H1 (cell line): ENCODE measurements around the gene ADCK1. TPM values are rescaled to one million over a fixed set of nuclear protein-coding genes. Genes with fewer than 3 reads are reported as not detected.

Source experiments
- CTCF ChIA-PET: fragments of 300-600 bp; sonication (Branson Sonifier 250); formaldehyde crosslinking; loops from one replicate; lab custom pipeline; 2021; ENCODE audit not compliant: partially characterized antibody; lab: Charles Lee
- POLR2A ChIA-PET: fragments of 300-600 bp; sonication (Branson Sonifier 250); formaldehyde crosslinking; loops from one replicate; lab custom pipeline; 2021; ENCODE audit warnings: inconsistent platforms; ENCODE audit not compliant: partially characterized antibody; lab: Charles Lee
- DNase-seq, 2 experiments: peaks; one replicate each; pipeline versions ENCODE4 v3.0.0 to v3.0.0-alpha.2; 2010 to 2022; ENCODE audit warnings: low spot score in 2 of 2, low read depth in 1 of 2, mixed read lengths in 1 of 2
- FAIRE-seq: peaks from 2 replicates; lab custom pipeline; 2011; peaks lifted over from hg19 to GRCh38; lab: Jason Lieb, UNC
- H2AFZ ChIP-seq: 2 replicates; pipeline ENCODE4 v1.8.1; 2012; ENCODE audit warnings: low read length, inconsistent platforms
- H2AK5ac ChIP-seq: 2 replicates; pipeline ENCODE4 v1.6.1; 2013; ENCODE audit warnings: low read depth, low read length
- H2BK120ac ChIP-seq: replicated peaks from 2 replicates; pipeline ENCODE3; 2013; ENCODE audit warnings: low read depth, low read length, inconsistent platforms
- H2BK12ac ChIP-seq: 2 replicates; pipeline ENCODE4 v1.6.1; 2013; ENCODE audit warnings: low read depth, low read length
- H2BK15ac ChIP-seq: 2 replicates; pipeline ENCODE4 v1.6.1; 2013; ENCODE audit warnings: low read length
- H2BK20ac ChIP-seq: 2 replicates; pipeline ENCODE4 v1.6.1; 2013; ENCODE audit warnings: low read length
- H2BK5ac ChIP-seq: 2 replicates; pipeline ENCODE4 v1.6.1; 2013; ENCODE audit warnings: low read depth, low read length
- H3K14ac ChIP-seq: 2 replicates; pipeline ENCODE4 v1.6.1; 2013; ENCODE audit warnings: inconsistent platforms; ENCODE audit not compliant: insufficient read length
- H3K18ac ChIP-seq: 2 replicates; pipeline ENCODE4 v1.6.1; 2013; ENCODE audit warnings: low read length; ENCODE audit errors: extremely low read depth
- H3K23ac ChIP-seq: 2 replicates; pipeline ENCODE4 v1.6.1; 2013; ENCODE audit warnings: inconsistent platforms; ENCODE audit not compliant: insufficient read length
- H3K23me2 ChIP-seq: 2 replicates; pipeline ENCODE4 v1.6.1; 2013; ENCODE audit warnings: low read depth, low read length
- H3K27ac ChIP-seq: 2 replicates; pipeline ENCODE4 v1.6.1; 2011; ENCODE audit warnings: low read depth, low read length, inconsistent platforms
- H3K27me3 ChIP-seq, 4 experiments: replicated peaks in 1 of 4; 1 replicate in 1 of 4; 2 replicates in 3 of 4; pipeline versions ENCODE4 v1.6.1 to v1.8.1; 2011 to 2013; ENCODE audit warnings: low read length in 3 of 4, mild to moderate bottlenecking in 3 of 4, inconsistent platforms in 2 of 4, mixed read lengths in 2 of 4, moderate library complexity in 1 of 4; ENCODE audit not compliant: control insufficient read depth in 3 of 4, insufficient read depth in 3 of 4; ENCODE audit errors: extremely low read depth in 1 of 4
- H3K36me3 ChIP-seq, 4 experiments: 2 replicates each; pipeline versions ENCODE4 v1.6.1 to v1.8.1; 2011 to 2013; ENCODE audit warnings: mild to moderate bottlenecking in 4 of 4, low read length in 3 of 4, moderate library complexity in 2 of 4, control low read depth in 1 of 4, inconsistent platforms in 1 of 4; ENCODE audit not compliant: insufficient read depth in 4 of 4, control insufficient read depth in 2 of 4
- H3K4ac ChIP-seq: replicated peaks from 2 replicates; pipeline ENCODE3; 2013; ENCODE audit warnings: low read length, low read depth, mixed read lengths, inconsistent platforms; ENCODE audit not compliant: insufficient read length
- H3K4me1 ChIP-seq, 4 experiments: replicated peaks in 1 of 4; 1 replicate in 1 of 4; 2 replicates in 3 of 4; pipeline versions ENCODE4 v1.6.1 to v1.8.1; 2011 to 2013; ENCODE audit warnings: low read length in 3 of 4, inconsistent platforms in 2 of 4, mixed read lengths in 1 of 4; ENCODE audit not compliant: insufficient read depth in 4 of 4, control insufficient read depth in 3 of 4
- H3K4me2 ChIP-seq, 2 experiments: 2 replicates each; pipeline versions ENCODE4 v1.6.1 to v1.8.1; 2011 to 2013; ENCODE audit warnings: low read depth in 2 of 2, low read length in 2 of 2, control low read depth in 1 of 2, inconsistent platforms in 1 of 2, mild to moderate bottlenecking in 1 of 2; ENCODE audit not compliant: insufficient read depth in 1 of 2
- H3K4me3 ChIP-seq, 4 experiments: fragments of 200-600, 300-600 bp in 1 of 4; sonication (generic), shearing (Covaris generic), sonication (Bioruptor Twin) in 1 of 4; 2 replicates each; pipeline versions ENCODE4 v1.5.1 to v1.8.1; 2011 to 2016; ENCODE audit warnings: low read length in 4 of 4, low read depth in 3 of 4, control low read depth in 2 of 4, inconsistent platforms in 2 of 4, mild to moderate bottlenecking in 2 of 4, mixed read lengths in 1 of 4, moderate library complexity in 1 of 4; ENCODE audit not compliant: insufficient read depth in 2 of 4; ENCODE audit errors: extremely low read depth in 1 of 4
- H3K56ac ChIP-seq: replicated peaks from 2 replicates; pipeline ENCODE3; 2013; ENCODE audit warnings: low read depth, mild to moderate bottlenecking, mixed read lengths, low read length, inconsistent platforms; ENCODE audit not compliant: insufficient read length
- H3K79me1 ChIP-seq: 2 replicates; pipeline ENCODE4 v1.6.1; 2013; ENCODE audit warnings: low read depth, low read length, control low read depth
- H3K79me2 ChIP-seq, 2 experiments: 2 replicates each; pipeline versions ENCODE4 v1.6.1 to v1.8.1; 2012 to 2013; ENCODE audit warnings: low read length in 2 of 2, mild to moderate bottlenecking in 2 of 2, inconsistent platforms in 1 of 2; ENCODE audit not compliant: insufficient read depth in 2 of 2, control insufficient read depth in 1 of 2
- H3K9ac ChIP-seq, 4 experiments: replicated peaks in 1 of 4; 1 replicate in 1 of 4; 2 replicates in 3 of 4; pipeline versions ENCODE4 v1.6.1 to v1.8.1; 2011 to 2013; ENCODE audit warnings: low read depth in 3 of 4, low read length in 3 of 4, control low read depth in 2 of 4, mild to moderate bottlenecking in 2 of 4, moderate library complexity in 2 of 4, inconsistent platforms in 1 of 4; ENCODE audit errors: extremely low read depth in 1 of 4
- H3K9me3 ChIP-seq, 2 experiments: 2 replicates each; pipeline versions ENCODE4 v1.6.1 to v1.8.1; 2012 to 2013; ENCODE audit warnings: mild to moderate bottlenecking in 2 of 2, moderate library complexity in 2 of 2, control low read depth in 1 of 2, inconsistent platforms in 1 of 2, low read depth in 1 of 2, low read length in 1 of 2, mixed read lengths in 1 of 2; ENCODE audit not compliant: insufficient read depth in 2 of 2
- H4K20me1 ChIP-seq, 2 experiments: replicated peaks in 1 of 2; 2 replicates each; pipeline versions ENCODE3 to v1.8.1; 2011 to 2013; ENCODE audit warnings: inconsistent platforms in 2 of 2, low read length in 2 of 2, mild to moderate bottlenecking in 1 of 2; ENCODE audit not compliant: insufficient read depth in 2 of 2, control insufficient read depth in 1 of 2
- H4K5ac ChIP-seq: 2 replicates; pipeline ENCODE4 v1.6.1; 2013; ENCODE audit warnings: low read length, low read depth, mixed read lengths, inconsistent platforms; ENCODE audit not compliant: insufficient read length
- H4K8ac ChIP-seq: 2 replicates; pipeline ENCODE4 v1.8.0; 2013; ENCODE audit warnings: mild to moderate bottlenecking, moderate library complexity, low read length, inconsistent platforms; ENCODE audit not compliant: insufficient read depth; ENCODE audit errors: extremely low read depth
- H4K91ac ChIP-seq: replicated peaks from 2 replicates; pipeline ENCODE3; 2013; ENCODE audit warnings: low read length, mixed read lengths, inconsistent platforms; ENCODE audit not compliant: insufficient read length
- CEBPB ChIP-seq: IDR thresholded peaks from 2 replicates; pipeline ENCODE4 v1.6.1; 2012; ENCODE audit warnings: low read depth, low read length
- CHD2 ChIP-seq: IDR thresholded peaks from 2 replicates; pipeline ENCODE4 v1.6.1; 2012; ENCODE audit warnings: low read length, improper control_type of control experiment
- CTCF ChIP-seq, 3 experiments: IDR thresholded peaks; 1 replicate in 2 of 3; 2 replicates in 1 of 3; pipeline versions ENCODE4 v1.5.1 to v1.6.1; 2011; ENCODE audit warnings: low read length in 3 of 3, mild to moderate bottlenecking in 3 of 3, inconsistent platforms in 2 of 3, low read depth in 1 of 3, moderate library complexity in 1 of 3; ENCODE audit not compliant: insufficient read depth in 1 of 3; ENCODE audit errors: control extremely low read depth in 1 of 3
- GABPA ChIP-seq: IDR thresholded peaks from 2 replicates; pipeline ENCODE4 v1.6.1; 2011; ENCODE audit warnings: mild to moderate bottlenecking, low read length, moderate library complexity, borderline replicate concordance; ENCODE audit not compliant: insufficient read depth
- HDAC6 ChIP-seq: IDR thresholded peaks from one replicate; pipeline ENCODE4 v1.7.1; 2012; ENCODE audit warnings: low read depth, mild to moderate bottlenecking, inconsistent platforms, low read length, moderate library complexity
- JUND ChIP-seq: IDR thresholded peaks from 2 replicates; pipeline ENCODE4 v1.6.1; 2011; ENCODE audit warnings: mild to moderate bottlenecking, improper control_type of control experiment, low read length
- MAFK ChIP-seq: IDR thresholded peaks from 2 replicates; pipeline ENCODE4 v1.6.1; 2012; ENCODE audit warnings: low read depth, mild to moderate bottlenecking, improper control_type of control experiment, low read length
- SAP30 ChIP-seq: fragments of 300-600 bp; sonication (generic); IDR thresholded peaks from 2 replicates; pipeline ENCODE4 v1.7.1; 2012; ENCODE audit warnings: low read length, moderate library complexity, mild to moderate bottlenecking, inconsistent platforms; ENCODE audit not compliant: insufficient read depth, insufficient replicate concordance
- SP2 ChIP-seq: IDR thresholded peaks from 2 replicates; pipeline ENCODE4 v1.6.1; 2012; ENCODE audit warnings: mild to moderate bottlenecking, low read length, inconsistent platforms
- TEAD4 ChIP-seq: IDR thresholded peaks from 2 replicates; pipeline ENCODE4 v1.6.1; 2012; ENCODE audit warnings: low read depth, low read length, inconsistent platforms, mixed read lengths
- USF2 ChIP-seq: IDR thresholded peaks from 2 replicates; pipeline ENCODE4 v1.6.1; 2011; ENCODE audit warnings: low read length, improper control_type of control experiment
- WGBS, 2 experiments: shearing (Covaris generic) in 1 of 2; methylation state at CpG; one replicate each; pipeline versions ENCODE4 v1.1.6 to v1.1.7; 2013 to 2015; ENCODE audit warnings: low lambda C conversion rate in 2 of 2, mixed read lengths in 2 of 2, inconsistent platforms in 1 of 2, low coverage in 1 of 2, missing lambda C conversion rate in 1 of 2; ENCODE audit not compliant: insufficient replicate concordance in 2 of 2, insufficient coverage in 1 of 2, insufficient read length in 1 of 2; ENCODE audit errors: extremely low coverage in 1 of 2, missing lambda C conversion rate in 1 of 2; 5-methylcytosine and 5-hydroxymethylcytosine counted together
- polyA plus RNA-seq, 7 experiments: library from polyadenylated mRNA; depleted of rRNA in 3 of 7; stranded (reverse) in 5 of 7; unstranded in 2 of 7; fragments of >200 nt in 5 of 7; fragments of 200-250 nt in 2 of 7; gene quantifications; 1 replicate in 5 of 7; 2 replicates in 1 of 7; 4 replicates in 1 of 7; pipeline versions ENCODE4 v1.2.1 to v1.2.3, GENCODE V29; 2011 to 2013; ENCODE audit warnings: missing spikeins in 2 of 7, mixed read lengths in 2 of 7
- total RNA-seq: library from RNA; stranded (reverse); fragmentation: NEBNext Ultra II Directional; extraction: Animal tissue kit (Norgen Biotek cat#: 25700); gene quantifications from 2 replicates; pipeline ENCODE4 v1.2.1, GENCODE V29; 2021

The ADCK1 gene
- total and polyA plus RNA-seq, 2 of the 8 experiments (the other 6 are each of a cell fraction or from before 2014, with no cell fraction given) = 11.0 to 16.8 TPM

GRCh38 chr14:77906446-77906845 lies 106.5 kb downstream of the ADCK1 start:
- Histone ChIP-seq H4K8ac (no peak overlapping the region), H3K27ac (no peak overlapping the region), H3K79me1 (no peaks in the 10 kb centered on the region), H4K5ac (no peak overlapping the region), H3K9me3 (no peaks in the 10 kb centered on the region), H3K27me3 (no peaks in the 10 kb centered on the region), H2BK15ac (no peak overlapping the region), H2AK5ac (no peak overlapping the region), H4K20me1 (no peaks in the 10 kb centered on the region), H3K14ac (no peak overlapping the region), H3K4ac (no peak overlapping the region), H3K79me2 (no peaks in the 10 kb centered on the region), H2AFZ (no peak overlapping the region), H3K4me1 (no peaks in the 10 kb centered on the region), H3K56ac (no peak overlapping the region), H2BK20ac (no peak overlapping the region), H4K91ac (no peak overlapping the region), H3K18ac (no peak overlapping the region), H3K4me3 (no peak overlapping the region), H3K36me3 (no peaks in the 10 kb centered on the region), H3K4me2 (no peak overlapping the region), H3K23ac (no peak overlapping the region), H2BK5ac (no peak overlapping the region), H2BK12ac (no peak overlapping the region), H2BK120ac (no peak overlapping the region), H3K23me2 (0 out of 2 replicates have a peak, but pooled peaks cover 2% of the 10 kb centered on the region), H3K9ac (no peak overlapping the region)
- FAIRE-seq = no peak
- 92% methylated on average over 1 of the region's 1 CpG; no CpG with 5 or more reads in 1 of the 2 experiments for WGBS, 2 experiments
- ChIA-PET POLR2A (no interaction called here), CTCF (interaction anchor here (0.7 kb wide), 1 partner anchor 662 kb away, joined by 3 read pairs; no protein-coding TSS in a partner anchor)
- DNase-seq = no peak
- TF ChIP-seq TEAD4 = no peak
- no peak for TF ChIP-seq SP2
- no peak for TF ChIP-seq USF2
- no peak for TF ChIP-seq MAFK
- no peak for TF ChIP-seq SAP30
- no peak for TF ChIP-seq JUND
- no peak for TF ChIP-seq CTCF (IDR thresholded peaks at IDR 0.05; ENCODE audit: control extremely low read depth in 1 of 3, insufficient read depth in 1 of 3, low read depth in 1 of 3, low read length in 3 of 3)
- TF ChIP-seq GABPA = no peak
- no peak for TF ChIP-seq CEBPB
- TF ChIP-seq HDAC6 = no peak
- TF ChIP-seq CHD2 = no peak
